Right atrium auricular region (tissue), 2 donors: ENCODE data around the gene SYNPO. TPM values are rescaled to one million over a fixed set of nuclear protein-coding genes. Genes with fewer than 3 reads are reported as not detected.

Source experiments
- DNase-seq: peaks from one replicate; pipeline ENCODE4 v3.0.0-alpha.2; 2019; ENCODE audit warnings: low spot score
- H3K27ac ChIP-seq, 2 donors: fragments of 200-600 bp; sonication (generic); 1 replicate in 1 of 2; 2 replicates in 1 of 2; pipeline ENCODE4 v1.5.1; 2016 to 2019
- H3K27me3 ChIP-seq, 2 donors: fragments of 200-600 bp; sonication (generic); one replicate each; pipeline versions ENCODE4 v1.5.1 to v1.6.0; 2017 to 2019
- H3K36me3 ChIP-seq: fragments of 200-600 bp; sonication (generic); one replicate; pipeline ENCODE4 v1.5.1; 2016
- H3K4me1 ChIP-seq, 2 donors: fragments of 200-600 bp; sonication (generic); one replicate each; pipeline versions ENCODE4 v1.5.1 to v1.6.0; 2017 to 2019
- H3K4me3 ChIP-seq, 2 donors: fragments of 200-600 bp; sonication (generic); 1 replicate in 1 of 2; 2 replicates in 1 of 2; pipeline ENCODE4 v1.5.1; 2017 to 2019; ENCODE audit warnings: mild to moderate bottlenecking in 1 of 2, moderate library complexity in 1 of 2
- H3K9me3 ChIP-seq, 2 donors: fragments of 200-600 bp; sonication (generic); one replicate each; pipeline ENCODE4 v1.5.1; 2019
- total RNA-seq, 2 donors: library from RNA; depleted of rRNA; stranded (reverse); fragments of >200 nt; gene quantifications; one replicate each; pipeline ENCODE4 v1.1.0, GENCODE V29; 2016
- TF ChIP-seq, protein P1 (sequence below), 2 donors: fragments of 200-600 bp; sonication (generic); IDR thresholded peaks; one replicate each; pipeline ENCODE4 v1.5.1; 2019; ENCODE audit warnings: antibody characterized with exemption in 2 of 2

The SYNPO gene
- total RNA-seq, 2 donors from 2014 or later: 369 to 413 TPM

GRCh38 chr5:150600616-150601490, 39.6 kb upstream of the SYNPO start:
- Histone ChIP-seq H3K36me3 (no peaks in the 10 kb centered on the region), H3K9me3 (no peaks in the 10 kb centered on the region), H3K4me1 (peaks cover 0 to 88% of the 10 kb centered on the region in 2 donors), H3K4me3 (peak overlapping the region in 1 of 2 donors; percentile 24), H3K27ac (peak overlapping the region; percentile 80 to 99), H3K27me3 (no peaks in the 10 kb centered on the region)
- TF ChIP-seq, protein P1, sequence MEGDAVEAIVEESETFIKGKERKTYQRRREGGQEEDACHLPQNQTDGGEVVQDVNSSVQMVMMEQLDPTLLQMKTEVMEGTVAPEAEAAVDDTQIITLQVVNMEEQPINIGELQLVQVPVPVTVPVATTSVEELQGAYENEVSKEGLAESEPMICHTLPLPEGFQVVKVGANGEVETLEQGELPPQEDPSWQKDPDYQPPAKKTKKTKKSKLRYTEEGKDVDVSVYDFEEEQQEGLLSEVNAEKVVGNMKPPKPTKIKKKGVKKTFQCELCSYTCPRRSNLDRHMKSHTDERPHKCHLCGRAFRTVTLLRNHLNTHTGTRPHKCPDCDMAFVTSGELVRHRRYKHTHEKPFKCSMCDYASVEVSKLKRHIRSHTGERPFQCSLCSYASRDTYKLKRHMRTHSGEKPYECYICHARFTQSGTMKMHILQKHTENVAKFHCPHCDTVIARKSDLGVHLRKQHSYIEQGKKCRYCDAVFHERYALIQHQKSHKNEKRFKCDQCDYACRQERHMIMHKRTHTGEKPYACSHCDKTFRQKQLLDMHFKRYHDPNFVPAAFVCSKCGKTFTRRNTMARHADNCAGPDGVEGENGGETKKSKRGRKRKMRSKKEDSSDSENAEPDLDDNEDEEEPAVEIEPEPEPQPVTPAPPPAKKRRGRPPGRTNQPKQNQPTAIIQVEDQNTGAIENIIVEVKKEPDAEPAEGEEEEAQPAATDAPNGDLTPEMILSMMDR (IDR thresholded peaks at IDR 0.05): no peak
- no peak for DNase-seq

DNA sequence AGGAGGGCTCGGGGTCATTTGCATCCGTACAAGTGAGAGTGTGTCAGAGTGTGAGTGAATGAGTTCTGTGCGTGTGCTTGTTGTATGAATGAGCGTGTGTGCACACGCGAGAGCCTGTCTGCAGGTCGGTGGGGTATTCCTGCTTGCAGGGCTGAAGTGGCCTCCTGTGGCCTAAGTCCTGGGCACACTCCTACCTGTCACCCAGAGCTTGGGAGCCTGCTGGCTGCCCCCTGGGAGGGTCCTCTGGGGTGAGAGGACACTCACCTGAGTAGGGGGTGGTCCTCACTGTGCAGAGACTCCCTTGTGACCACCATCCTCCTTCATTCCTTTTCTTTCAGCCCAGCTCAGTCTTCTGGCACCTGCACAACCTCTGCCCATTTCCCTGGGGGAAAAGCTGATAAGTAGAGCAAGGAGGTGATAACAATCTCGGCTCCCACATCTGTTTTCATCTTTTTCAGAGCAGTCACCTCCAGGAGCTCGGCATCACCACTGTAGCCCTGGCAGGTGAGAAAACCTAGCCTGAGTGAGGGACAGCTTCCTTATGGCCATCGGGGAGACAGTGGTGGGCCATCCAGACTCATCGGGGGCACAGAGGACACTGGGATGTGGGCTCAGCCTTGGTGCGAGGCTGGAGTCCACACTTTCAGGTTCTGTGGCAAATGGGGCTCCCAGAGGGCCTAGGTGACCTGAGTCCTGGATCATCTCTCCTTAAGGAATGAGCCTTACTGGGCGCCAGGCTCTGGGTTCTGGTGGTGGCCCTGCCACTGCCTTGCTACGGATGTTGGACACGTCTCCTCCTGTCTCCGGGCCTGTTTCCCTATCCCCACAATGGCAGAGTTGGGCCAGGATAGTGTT, 38.7 kb upstream of the SYNPO start:
- H3K36me3 ChIP-seq: no peaks in the 10 kb centered on the region
- H3K27ac ChIP-seq: peak overlapping the region; percentile 80 to 99
- peak overlapping the region in 1 of 2 donors; percentile 24 for H3K4me3 ChIP-seq
- no peaks in the 10 kb centered on the region for H3K9me3 ChIP-seq
- peaks cover 0 to 87% of the 10 kb centered on the region in 2 donors for H3K4me1 ChIP-seq
- no peak for DNase-seq
- TF ChIP-seq, protein P1 (IDR thresholded peaks at IDR 0.05): no peak
- H3K27me3 ChIP-seq: no peaks in the 10 kb centered on the region

DNA sequence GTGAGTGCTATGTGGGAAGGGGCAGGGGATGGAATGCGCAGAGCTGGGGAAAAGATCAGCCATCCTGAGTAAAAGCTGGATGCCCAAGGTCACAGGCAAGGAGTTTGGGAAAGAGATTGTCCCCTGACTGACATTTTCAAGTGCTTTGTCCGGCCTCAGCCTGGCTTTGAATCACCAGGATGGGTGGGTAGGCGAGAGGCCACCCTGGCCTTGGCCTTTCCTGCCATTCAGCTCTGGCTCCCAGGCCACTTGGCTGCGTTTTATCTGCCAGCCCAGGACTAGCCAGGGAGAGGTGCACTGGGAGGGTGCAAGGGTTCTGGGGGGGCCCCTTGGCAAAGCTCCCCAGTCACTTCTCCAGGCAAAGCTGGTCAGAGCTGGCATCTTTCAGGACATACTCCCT, 37.4 kb upstream of the SYNPO start:
- Histone ChIP-seq H3K4me1 (peaks cover 0 to 84% of the 10 kb centered on the region in 2 donors), H3K4me3 (no peak overlapping the region), H3K36me3 (no peaks in the 10 kb centered on the region), H3K27me3 (no peaks in the 10 kb centered on the region), H3K9me3 (no peaks in the 10 kb centered on the region), H3K27ac (peak overlapping the region; percentile 80 to 99)
- no peak for DNase-seq
- TF ChIP-seq, protein P1 (IDR thresholded peaks at IDR 0.05): no peak

- Histone ChIP-seq H3K4me3 (no peak overlapping the region), H3K4me1 (peaks cover 0 to 79% of the 10 kb centered on the region in 2 donors), H3K9me3 (no peaks in the 10 kb centered on the region), H3K27ac (peak overlapping the region; percentile 80 to 99), H3K27me3 (no peaks in the 10 kb centered on the region), H3K36me3 (no peaks in the 10 kb centered on the region)
- no peak for DNase-seq
- TF ChIP-seq, protein P1 (IDR thresholded peaks at IDR 0.05): no peak
These were observed 37.0 kb upstream of the SYNPO start for GRCh38 chr5:150603491-150603890.

- Histone ChIP-seq H3K27ac (peak overlapping the region; percentile 80 to 99), H3K9me3 (no peaks in the 10 kb centered on the region), H3K4me1 (peaks cover 0 to 78% of the 10 kb centered on the region in 2 donors), H3K27me3 (no peaks in the 10 kb centered on the region), H3K4me3 (no peak overlapping the region), H3K36me3 (no peaks in the 10 kb centered on the region)
- no peak for DNase-seq
- TF ChIP-seq, protein P1 (IDR thresholded peaks at IDR 0.05): no peak
These were observed 36.5 kb upstream of the SYNPO start for GRCh38 chr5:150604010-150604409.
